Prostate gland (tissue), 2 donors: ENCODE results near the gene TMEM116.

Source experiments
- POLR2A ChIP-seq: fragments of 450-650 bp; IDR thresholded peaks from one replicate; pipeline ENCODE4 v1.6.1; 2016; ENCODE audit warnings: antibody characterized with exemption, mild to moderate bottlenecking
- POLR2AphosphoS5 ChIP-seq: sonication (generic); formaldehyde crosslinking; IDR thresholded peaks from one replicate; pipeline ENCODE4 v1.6.1; 2017; ENCODE audit warnings: antibody characterized with exemption
- TF ChIP-seq, protein P1 (sequence below), 4 experiments: fragments of 200-600 bp in 2 of 4; fragments of 450-650 bp in 2 of 4; sonication (generic) in 2 of 4; IDR thresholded peaks; 1 replicate in 3 of 4; 2 replicates in 1 of 4; pipeline ENCODE4 v1.5.1; 2016 to 2019; ENCODE audit warnings: antibody characterized with exemption in 4 of 4, mild to moderate bottlenecking in 2 of 4, moderate library complexity in 2 of 4

GRCh38 chr12:112015938-112016337 is 3.0 kb upstream of the TMEM116 start:
- TF ChIP-seq POLR2A (no peak), POLR2AphosphoS5 (no peak)
- TF ChIP-seq, protein P1, sequence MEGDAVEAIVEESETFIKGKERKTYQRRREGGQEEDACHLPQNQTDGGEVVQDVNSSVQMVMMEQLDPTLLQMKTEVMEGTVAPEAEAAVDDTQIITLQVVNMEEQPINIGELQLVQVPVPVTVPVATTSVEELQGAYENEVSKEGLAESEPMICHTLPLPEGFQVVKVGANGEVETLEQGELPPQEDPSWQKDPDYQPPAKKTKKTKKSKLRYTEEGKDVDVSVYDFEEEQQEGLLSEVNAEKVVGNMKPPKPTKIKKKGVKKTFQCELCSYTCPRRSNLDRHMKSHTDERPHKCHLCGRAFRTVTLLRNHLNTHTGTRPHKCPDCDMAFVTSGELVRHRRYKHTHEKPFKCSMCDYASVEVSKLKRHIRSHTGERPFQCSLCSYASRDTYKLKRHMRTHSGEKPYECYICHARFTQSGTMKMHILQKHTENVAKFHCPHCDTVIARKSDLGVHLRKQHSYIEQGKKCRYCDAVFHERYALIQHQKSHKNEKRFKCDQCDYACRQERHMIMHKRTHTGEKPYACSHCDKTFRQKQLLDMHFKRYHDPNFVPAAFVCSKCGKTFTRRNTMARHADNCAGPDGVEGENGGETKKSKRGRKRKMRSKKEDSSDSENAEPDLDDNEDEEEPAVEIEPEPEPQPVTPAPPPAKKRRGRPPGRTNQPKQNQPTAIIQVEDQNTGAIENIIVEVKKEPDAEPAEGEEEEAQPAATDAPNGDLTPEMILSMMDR (IDR thresholded peaks at IDR 0.05): no peak
